BE2C (cell line): ENCODE data around the gene CAPS2.

Experiments
- DNase-seq: peaks from one replicate; pipeline ENCODE4 v3.0.0-alpha.2; 2020
- H3K27me3 ChIP-seq: fragments of 250-450 bp; sonication (Bioruptor Pico); 2 replicates; pipeline ENCODE4 v1.5.1; 2020; ENCODE audit warnings: mild to moderate bottlenecking
- H3K36me3 ChIP-seq: fragments of 250-450 bp; sonication (Bioruptor Pico); 2 replicates; pipeline ENCODE4 v1.5.1; 2020; ENCODE audit warnings: mild to moderate bottlenecking
- H3K4me1 ChIP-seq: fragments of 250-450 bp; sonication (Bioruptor Pico); 2 replicates; pipeline ENCODE4 v1.5.1; 2020
- H3K4me3 ChIP-seq: 2 replicates; pipeline ENCODE4 v1.5.1; 2011; ENCODE audit warnings: low read depth, low read length
- H3K9me3 ChIP-seq: fragments of 250-450 bp; sonication (Bioruptor Pico); 2 replicates; pipeline ENCODE4 v1.5.1; 2020
- TF ChIP-seq, protein P1 (sequence below): IDR thresholded peaks from 2 replicates; pipeline ENCODE4 v1.5.1; 2012; ENCODE audit warnings: mild to moderate bottlenecking, low read depth, low read length

The CAPS2 gene

DNA sequence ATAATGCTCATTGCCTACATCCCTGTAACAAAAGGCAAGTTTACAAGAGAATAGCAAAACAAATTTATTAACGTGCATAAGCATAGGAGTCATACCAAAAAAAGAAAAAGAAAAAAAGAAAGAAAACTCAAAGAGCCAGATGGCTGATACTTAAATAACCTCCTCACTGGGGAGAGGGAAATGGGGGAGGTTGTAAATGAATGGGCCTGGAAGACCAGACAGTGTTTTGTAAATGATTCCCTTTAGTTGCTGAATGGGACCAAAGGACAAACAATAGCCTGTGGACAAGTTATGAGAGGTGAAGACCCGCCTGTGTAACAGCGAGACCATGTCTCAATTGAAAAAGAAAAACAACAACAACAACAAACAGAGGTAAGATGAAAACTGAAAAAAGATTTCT, 35.3 kb downstream of the CAPS2 start:
- no peak overlapping the region for H3K4me3 ChIP-seq
- TF ChIP-seq, protein P1, sequence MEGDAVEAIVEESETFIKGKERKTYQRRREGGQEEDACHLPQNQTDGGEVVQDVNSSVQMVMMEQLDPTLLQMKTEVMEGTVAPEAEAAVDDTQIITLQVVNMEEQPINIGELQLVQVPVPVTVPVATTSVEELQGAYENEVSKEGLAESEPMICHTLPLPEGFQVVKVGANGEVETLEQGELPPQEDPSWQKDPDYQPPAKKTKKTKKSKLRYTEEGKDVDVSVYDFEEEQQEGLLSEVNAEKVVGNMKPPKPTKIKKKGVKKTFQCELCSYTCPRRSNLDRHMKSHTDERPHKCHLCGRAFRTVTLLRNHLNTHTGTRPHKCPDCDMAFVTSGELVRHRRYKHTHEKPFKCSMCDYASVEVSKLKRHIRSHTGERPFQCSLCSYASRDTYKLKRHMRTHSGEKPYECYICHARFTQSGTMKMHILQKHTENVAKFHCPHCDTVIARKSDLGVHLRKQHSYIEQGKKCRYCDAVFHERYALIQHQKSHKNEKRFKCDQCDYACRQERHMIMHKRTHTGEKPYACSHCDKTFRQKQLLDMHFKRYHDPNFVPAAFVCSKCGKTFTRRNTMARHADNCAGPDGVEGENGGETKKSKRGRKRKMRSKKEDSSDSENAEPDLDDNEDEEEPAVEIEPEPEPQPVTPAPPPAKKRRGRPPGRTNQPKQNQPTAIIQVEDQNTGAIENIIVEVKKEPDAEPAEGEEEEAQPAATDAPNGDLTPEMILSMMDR = no peak
- H3K27me3 ChIP-seq = no peaks in the 10 kb centered on the region
- no peak for DNase-seq
- no peaks in the 10 kb centered on the region for H3K36me3 ChIP-seq
- no peaks in the 10 kb centered on the region for H3K4me1 ChIP-seq
- no peaks in the 10 kb centered on the region for H3K9me3 ChIP-seq

DNA sequence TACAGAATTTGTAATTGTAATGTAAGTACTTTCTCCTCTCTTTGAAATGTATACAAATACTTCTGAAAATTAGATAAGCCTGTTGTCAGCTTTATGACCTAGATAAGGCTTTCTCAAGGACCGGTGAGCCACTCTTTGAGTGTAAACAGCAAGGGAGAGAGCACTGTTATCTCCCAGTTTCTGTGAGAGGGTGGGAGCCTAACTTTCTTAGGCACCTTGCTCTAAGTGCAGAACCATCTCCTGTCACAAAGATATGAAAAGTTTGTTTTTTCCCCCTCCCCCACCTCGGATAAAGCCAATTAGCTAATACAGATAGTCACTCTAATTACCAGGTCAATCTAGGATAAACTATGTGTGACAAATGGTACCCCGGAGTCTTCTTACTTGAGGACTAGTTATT, 35.8 kb downstream of the CAPS2 start:
- Histone ChIP-seq H3K4me1 (no peaks in the 10 kb centered on the region), H3K27me3 (no peaks in the 10 kb centered on the region), H3K4me3 (no peak overlapping the region), H3K9me3 (no peaks in the 10 kb centered on the region), H3K36me3 (no peaks in the 10 kb centered on the region)
- TF ChIP-seq, protein P1 = no peak
- DNase-seq = no peak

DNA sequence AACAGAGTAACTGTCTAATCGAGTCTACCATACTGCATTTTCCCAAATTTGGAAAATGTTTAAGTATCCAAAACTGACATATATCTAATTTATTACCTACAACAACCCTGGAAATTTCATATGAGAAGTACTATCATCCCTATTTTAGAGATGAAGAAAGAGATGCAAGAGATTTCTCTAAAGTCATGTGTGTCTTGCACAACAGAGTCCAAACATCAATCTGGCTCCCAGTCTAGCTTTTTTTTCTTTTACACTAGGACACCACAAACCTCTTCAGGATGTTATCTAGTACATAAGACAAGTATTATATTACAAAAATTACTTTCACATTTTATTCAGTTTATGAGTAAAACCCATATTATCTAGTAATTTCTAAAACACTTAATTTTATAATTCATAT, 39.1 kb downstream of the CAPS2 start:
- TF ChIP-seq, protein P1 = no peak
- Histone ChIP-seq H3K4me3 (no peak overlapping the region), H3K27me3 (no peaks in the 10 kb centered on the region; the same call in 1 of the 2 replicates), H3K9me3 (no peaks in the 10 kb centered on the region), H3K36me3 (no peaks in the 10 kb centered on the region), H3K4me1 (no peaks in the 10 kb centered on the region)
- DNase-seq = no peak

DNA sequence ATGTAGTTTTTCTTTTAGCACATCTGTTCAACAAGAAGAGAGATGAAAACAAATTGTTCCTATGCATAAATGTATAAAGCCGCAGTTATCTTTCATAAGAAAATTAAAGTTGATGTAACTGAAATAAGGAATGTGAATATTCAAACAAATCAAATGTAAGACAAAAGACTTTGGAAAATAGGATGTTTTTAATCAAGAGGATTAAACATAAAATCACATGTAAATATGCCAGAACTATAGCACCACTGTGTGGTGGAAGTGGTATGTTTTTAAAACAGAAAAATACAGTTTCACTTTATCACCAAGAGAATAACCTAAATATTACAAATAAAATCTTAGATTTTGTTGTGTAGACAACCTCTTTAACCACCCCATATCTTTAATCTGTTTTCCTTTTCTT, 40.4 kb downstream of the CAPS2 start:
- Histone ChIP-seq H3K4me1 (no peaks in the 10 kb centered on the region), H3K4me3 (no peak overlapping the region), H3K27me3 (no peaks in the 10 kb centered on the region; the same call in 1 of the 2 replicates), H3K36me3 (no peaks in the 10 kb centered on the region), H3K9me3 (no peaks in the 10 kb centered on the region)
- no peak for DNase-seq
- TF ChIP-seq, protein P1 = no peak; the same call in 1 of the 2 replicates

DNA sequence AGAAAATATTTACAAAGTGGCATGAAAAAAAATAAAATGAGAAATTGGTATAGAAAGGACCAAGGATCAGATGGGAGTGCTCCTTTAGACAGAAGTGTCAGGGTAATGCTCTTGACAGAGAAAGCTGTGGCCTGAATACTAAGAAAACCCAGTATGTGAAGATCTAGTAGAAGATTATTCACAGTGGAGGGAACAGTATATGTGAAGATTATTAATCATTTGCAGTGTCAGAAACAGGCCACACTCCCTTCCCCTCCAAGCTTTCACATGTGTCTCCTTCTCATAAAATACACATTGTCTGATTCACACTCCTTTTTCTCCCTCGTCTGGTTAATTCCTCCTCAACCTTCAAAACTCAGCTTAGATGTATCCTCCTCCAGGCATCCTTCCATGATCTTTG, 41.3 kb downstream of the CAPS2 start:
- Histone ChIP-seq H3K27me3 (no peaks in the 10 kb centered on the region; the same call in 1 of the 2 replicates), H3K36me3 (no peaks in the 10 kb centered on the region), H3K9me3 (no peaks in the 10 kb centered on the region), H3K4me1 (no peaks in the 10 kb centered on the region), H3K4me3 (no peak overlapping the region)
- no peak for DNase-seq
- TF ChIP-seq, protein P1 = no peak

DNA sequence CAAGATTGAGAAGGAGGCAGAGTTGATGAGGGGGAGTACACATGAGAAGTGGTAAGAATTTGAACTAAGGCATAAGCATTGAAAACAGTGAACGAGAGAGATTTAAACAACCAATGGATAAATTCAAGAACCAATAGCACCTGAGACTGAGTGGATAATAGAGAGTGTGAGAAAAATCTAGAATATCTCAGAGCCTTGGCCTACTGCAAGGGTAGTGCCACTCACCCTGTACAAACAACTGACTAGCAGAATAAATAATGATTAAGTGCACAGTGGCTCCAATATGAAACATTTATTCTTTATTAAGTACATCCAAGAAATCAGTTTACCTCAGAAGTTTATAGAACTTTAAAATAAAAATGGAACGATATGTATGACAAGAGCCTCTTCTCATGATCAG, 54.4 kb downstream of the CAPS2 start:
- Histone ChIP-seq H3K27me3 (no peaks in the 10 kb centered on the region), H3K4me1 (no peaks in the 10 kb centered on the region), H3K9me3 (no peaks in the 10 kb centered on the region), H3K4me3 (no peak overlapping the region), H3K36me3 (no peaks in the 10 kb centered on the region)
- TF ChIP-seq, protein P1 = no peak
- DNase-seq = no peak
